GM11168 (cell line): ENCODE data around the gene ROR1.

Experiments
- in situ Hi-C: fragments of 300-500 bp; cut with MboI; formaldehyde crosslinking; loops from one replicate; pipeline ENCODE4 v1.12.0; 2022; ENCODE audit warnings: low sequenced_read_pairs; ENCODE audit not compliant: unreplicated experiment

The ROR1 gene

DNA sequence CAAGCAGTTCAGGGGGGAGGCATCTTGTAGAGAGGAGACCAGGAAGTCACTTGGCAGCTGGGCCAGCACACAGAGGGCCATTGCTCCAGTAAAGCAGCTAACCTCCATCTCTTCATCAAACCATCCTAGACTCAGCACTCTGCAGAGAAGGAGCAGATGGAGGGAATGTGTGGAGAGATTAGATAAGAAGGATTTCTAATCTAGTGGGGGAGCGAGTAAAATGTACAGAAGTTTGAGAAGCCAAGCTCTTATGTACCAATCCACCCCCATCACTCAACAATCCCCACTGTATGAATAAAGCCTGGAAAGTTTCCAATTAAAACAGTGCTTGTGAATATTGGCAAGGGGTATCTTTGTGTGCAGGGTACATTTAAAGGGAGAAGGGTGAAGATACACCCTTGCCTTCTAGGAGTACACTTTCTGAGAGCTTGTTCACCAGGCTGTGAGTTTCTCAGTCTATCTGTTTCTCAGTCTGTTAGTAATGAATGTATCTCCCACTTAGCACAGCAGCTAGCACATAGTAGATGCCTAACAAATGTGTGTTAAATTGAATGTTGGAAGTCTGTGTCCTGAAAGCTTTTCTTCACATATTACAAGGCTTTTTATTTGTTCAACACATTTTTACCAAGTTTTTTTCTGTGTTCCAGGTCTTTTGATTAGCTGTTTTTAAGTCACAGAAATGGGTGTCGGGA, 286.9 kb downstream of the ROR1 start:
- in situ Hi-C loops = no loop called here

DNA sequence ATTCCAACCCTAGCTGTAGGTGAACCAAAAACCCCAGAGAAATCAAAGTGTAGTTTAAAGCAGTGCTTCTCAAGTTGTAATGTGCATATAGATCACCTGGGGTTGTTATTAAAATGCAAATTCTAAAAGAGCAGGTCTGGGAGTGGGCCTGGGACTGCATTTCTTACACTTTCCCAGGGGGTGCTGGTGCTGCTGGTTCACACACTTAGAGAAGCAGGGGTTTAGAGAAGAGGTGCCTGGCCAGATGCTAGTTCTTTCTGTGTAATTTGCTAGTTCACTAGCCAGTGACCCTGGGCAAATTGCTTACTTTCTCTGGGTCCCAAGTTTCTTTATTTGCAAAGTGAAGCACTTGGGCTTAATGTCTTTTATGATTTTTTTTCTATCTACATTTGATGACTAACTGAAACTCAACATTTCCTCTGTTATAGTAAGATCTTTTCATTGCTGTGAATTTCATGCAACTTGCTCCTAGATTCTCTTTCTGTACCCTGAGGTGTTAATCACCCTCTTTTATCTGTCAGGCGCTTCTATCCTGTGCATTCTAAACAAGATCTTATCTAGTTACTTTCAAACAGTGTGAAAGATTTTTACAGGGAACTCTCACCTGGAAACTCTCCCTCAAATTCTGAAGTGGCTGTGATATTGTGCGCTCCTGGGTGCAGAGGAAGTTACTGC, 287.8 kb downstream of the ROR1 start:
- in situ Hi-C loops = no loop called here

DNA sequence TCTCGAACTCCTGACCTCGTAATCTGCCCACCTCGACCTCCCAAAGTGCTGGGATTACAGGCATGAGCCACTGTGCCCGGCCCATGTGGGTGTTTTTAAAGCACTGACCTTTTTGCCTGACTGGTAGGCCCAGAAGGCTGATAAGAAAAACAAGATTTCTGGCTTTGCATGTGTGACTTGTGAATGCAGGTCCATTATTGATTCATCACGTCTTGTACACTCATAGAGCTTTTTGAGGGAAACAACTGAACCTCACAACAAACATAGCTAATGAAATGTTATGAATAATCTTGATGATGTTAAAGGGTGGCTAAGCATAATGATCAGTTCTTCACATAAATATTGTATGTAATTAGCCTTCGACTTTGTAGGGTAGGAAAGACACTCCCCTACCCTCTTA, 288.7 kb downstream of the ROR1 start:
- in situ Hi-C loops = no loop called here

DNA sequence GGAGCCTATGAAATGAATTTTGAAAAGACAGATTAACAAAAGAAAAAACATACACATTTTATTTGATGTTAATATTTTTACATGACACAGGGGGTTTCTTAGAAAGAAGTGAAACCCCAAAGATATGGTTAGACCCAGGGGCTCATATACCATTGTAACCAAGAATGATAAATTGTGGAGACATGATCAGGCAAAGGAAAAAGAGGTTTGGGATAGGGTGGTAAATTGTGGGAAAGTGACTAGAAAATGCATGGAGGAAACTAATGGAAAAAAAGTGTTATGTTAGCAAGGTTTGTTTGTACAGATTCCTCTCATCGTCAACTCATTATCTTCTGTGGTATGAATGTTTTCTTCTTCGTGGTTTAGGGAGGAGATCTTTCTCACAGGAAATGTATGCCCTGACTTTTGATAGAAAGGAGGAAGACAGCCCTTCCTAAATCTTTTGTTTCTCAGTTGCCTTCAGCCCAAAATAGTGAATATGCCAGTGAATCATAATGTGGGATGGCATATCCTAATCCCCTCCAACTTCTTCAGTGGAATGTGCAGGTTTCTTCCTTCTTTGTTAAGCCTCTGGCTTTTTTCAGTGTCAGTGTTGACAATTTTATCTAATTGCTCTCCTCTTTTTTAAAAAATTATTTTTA, 289.2 kb downstream of the ROR1 start:
- in situ Hi-C loops = no loop called here

DNA sequence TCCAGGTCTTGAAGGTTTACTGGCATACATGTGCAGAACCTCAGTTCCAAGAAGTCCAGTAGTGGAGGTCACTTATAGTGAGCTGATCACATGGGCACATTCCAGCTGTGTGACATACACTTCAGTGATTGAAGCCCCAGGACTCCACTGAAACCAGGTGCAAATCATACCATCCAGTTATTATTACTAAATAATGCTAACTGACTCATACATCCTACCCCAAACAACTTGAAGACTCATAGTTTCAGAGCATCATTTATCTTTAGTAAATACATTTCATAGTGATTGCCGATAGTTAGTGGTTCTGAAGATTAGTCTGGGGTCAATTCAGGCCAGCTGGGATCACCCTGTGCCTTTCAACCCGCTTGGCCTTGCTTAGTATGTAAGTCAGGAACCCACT, 291.8 kb downstream of the ROR1 start:
- in situ Hi-C loops = no loop called here

DNA sequence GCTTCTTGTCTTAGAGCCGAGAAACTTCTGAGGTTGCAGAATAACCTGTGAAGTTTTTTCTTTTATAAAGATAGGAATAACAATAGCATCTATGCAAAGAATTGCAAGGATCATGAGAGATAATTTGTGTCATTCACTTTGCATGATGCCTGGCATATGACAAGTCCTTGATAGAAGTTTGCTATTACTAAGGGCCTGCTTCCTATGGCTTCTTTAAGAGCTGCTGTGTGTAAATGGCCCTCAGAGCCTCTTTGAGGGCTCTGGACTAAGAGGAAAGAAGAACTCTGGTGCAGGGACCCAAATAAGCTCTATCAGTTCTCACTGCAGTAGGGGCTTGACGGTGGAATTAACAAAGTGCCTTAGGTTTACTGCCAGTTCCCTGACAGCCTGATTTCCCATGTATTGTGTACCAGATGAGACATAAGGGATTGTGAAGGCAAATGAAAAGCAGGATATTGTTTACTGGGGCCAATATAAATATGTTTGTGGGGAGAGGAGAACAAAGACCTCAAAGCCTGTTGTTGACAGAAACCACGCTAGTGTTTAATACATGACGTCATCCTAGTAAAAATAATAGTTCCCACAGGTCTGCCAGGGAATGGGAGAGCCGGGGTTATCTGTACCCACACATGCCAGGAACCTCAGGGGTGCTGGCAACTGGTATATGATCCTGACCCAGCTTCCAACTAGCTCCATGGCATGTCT, 298.4 kb downstream of the ROR1 start:
- in situ Hi-C loops = no loop called here

DNA sequence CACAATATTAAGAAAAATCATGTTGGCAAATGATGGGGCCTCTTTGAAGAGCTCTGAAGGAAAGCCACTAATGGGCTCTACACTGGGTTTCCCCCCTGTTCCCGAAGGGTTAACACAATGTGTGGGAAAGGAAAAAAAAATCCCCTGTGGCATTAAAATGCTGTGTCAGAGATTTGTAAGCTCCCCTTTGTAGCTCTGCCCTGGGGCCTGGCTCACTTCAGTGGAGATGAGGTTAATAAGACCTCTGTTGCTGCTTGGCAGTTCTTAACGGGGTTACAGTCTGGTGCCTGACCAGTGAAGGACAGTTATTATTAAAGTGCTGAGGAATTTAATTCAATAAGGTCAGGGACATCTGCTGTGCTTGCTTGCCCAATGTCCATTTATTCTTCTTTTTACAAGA, 299.9 kb downstream of the ROR1 start:
- in situ Hi-C loops = no loop called here

DNA sequence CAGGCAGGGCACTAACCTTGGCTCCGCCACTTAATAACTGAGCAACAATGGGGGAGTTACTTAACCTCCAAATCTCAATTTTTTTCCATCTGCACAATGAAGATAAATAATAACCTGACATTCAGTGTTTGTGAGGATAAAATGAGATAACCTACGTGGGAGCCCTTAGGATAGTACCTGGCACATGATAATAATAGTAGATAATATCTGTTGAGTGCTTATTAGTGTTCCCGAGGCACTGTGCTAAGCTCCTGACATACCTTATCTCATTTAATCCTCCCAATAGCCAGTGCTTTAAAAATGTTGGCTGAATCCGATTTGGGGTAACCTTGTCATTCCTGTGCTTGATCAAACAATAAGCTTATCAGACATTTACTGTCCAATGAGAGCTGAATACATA, 300.9 kb downstream of the ROR1 start:
- in situ Hi-C loops = no loop called here

DNA sequence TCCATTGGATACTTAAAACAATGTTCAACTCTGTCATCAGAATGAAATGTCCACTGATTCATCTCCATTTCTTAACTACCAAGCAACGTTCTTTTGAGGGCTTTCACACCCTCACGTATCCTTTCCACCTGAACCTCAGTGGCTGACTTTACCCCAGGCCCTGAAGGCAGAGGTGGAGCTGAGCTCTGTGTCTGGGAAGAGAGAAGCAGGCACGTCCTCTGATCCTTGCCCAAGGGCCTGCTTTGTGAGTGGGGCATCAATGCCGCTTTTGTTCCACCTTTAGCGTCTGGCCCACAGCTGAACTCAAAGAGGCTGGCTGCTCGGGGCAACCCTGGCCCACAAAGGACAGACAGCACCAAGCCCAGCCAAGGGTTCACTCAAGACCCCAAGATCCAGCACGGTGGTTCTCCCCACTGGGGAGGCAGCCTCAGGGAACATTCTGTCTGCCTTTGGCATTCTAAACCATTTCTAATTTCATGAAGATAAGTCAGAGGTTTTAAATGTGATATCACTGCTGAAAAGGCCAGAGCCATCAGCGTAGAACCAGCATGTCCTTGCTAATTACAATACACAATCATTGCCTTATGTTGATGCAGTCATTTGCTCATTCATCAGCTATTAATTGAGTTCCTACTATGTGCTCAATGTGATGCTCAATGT, 303.6 kb downstream of the ROR1 start:
- in situ Hi-C loops = no loop called here

DNA sequence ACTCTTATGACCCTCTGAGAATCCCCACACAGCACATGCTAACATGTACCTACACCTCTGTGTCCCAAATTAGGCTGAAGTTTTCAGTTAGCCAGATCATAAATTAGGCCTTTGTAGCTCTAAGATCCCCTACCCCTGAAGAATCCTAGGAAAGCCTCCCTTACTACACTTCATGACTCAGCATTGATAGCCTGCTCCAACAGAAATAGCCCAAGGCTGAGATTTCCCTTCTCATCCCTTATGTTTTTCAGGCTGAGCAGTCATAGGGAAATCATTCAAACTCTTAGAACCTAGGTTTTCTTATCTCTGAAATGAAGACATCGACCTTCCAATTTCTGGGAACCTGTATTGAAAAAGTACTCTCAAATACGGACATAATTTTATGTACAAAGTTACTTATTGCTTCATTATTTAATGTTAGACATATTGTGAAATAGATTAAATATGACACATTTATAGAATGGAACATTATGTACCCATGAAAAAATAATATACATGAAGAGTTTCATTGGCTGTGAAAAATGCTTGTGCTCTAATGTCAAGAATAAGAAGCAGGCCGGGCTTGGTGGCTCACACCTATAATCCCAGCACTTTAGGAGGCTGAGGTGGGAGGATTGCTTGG, 307.2 kb downstream of the ROR1 start:
- in situ Hi-C loops = no loop called here

DNA sequence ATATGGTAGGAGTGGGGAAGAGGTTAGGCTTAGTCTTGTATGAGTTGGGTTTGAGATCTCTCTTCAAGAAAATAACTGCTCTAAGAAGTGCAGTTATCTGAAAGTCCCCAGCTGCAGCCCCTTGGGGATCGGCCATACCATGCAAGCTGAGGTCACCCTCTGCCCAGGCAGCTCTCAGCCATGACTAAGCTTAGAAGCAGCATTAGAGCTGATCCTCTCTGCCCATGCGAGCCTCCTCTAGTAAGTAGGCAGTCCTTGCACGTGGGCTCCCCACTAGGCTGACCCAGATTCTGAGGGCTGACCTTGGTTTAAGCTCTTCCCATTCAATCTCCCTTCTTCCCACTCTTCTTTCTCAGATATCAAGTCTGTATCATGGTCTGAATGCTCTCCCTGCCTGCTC, 308.6 kb downstream of the ROR1 start:
- in situ Hi-C loops = no loop called here

DNA sequence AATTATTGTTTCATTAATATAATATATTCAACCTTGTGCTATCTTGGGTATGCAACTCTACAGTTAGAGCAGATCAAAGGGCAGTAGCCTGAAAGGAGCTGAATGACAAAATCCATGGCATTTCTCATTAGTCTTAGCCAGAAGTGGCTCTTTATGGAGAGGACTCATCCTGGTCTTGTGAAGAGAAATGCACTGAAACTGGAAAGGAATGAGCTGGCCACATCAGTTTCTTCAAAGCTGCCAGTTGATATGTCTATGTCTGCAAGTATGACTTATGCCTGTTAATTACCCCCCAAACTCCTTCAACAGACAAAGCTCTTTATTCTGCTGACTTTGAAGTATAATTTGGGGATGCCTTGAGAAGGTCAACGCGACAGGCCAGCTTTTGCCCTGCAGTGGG, 310.6 kb downstream of the ROR1 start:
- in situ Hi-C loops = no loop called here

DNA sequence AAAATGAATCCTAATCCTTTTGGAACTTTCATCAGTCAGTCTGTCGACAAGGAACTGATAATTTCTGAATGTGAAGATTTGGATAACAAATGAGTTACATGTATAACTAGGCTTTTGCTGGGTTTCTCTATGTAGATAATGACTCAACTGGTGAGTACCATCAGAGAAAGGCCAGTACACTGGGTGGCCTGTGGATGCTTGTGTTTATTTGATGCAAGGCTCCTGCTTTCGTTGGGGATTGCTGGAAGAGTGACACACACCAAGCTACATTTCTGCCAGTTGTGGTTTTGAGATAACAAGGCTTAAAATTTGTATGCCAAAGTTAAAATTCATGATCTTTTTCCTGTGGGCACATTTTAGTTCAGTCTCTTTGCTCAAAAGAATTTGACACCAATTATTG, 314.0 kb downstream of the ROR1 start:
- in situ Hi-C loops = no loop called here

DNA sequence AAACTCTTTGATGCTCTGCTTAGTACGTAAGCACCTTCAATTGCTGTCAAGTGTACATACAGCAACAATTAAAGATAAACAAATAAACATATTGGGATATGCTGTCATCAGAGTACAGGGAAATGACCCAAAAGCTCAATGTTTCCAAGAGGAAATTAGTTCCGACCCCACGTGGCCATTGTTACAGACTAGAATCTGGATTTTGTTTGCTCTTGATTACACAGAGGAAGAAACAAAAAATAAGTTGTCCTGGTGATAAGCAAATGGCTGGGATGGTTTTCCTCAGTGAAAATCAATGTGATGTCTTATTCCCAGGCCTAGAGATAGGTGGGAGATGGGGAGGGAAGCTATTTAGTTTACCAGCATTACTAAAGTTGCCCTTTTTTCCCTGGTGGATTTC, 316.6 kb downstream of the ROR1 start:
- in situ Hi-C loops = no loop called here

DNA sequence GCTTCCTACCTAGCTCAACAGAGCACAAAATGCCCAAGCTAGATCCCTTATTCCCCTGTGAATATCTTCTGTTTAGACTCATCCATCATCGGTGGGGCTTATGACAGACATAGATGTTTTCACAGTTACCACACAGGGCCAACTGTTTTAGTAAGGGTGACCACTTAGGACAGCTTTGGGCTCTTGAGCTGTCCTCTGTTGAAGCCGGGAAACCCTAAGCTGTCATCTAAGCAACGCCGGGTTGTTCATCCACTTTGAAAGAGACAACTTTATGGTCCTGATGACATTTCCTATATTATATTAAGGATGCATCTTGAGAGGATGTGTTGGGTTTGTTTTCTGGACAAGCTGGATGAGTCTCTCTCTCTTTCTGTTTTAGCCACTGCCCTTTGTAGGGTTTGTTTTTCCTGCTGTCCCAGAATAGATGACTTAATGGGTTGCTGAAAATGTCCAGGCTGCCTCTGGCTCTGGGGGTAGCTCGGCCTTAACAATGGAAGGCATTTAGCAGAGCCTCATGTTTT, 319.1 kb downstream of the ROR1 start:
- in situ Hi-C loops = no loop called here

DNA sequence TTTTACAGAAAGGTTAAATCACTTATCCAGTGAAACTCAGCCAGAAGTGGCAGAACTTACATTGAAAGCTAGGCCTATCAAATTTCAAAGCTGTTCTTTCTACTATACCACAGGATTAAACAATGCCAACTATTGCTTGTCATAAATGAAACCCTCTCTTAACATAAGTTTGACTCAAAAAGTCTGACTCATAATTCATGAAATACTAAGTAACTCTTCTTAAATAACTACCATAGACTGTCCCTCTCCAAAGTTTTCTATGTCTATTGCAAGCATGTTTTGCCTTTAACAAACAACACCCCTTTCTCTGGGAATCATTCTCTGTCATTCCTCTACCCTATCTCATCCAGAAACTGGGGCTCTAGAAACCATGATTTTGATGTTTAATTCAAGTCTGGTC, 320.1 kb downstream of the ROR1 start:
- in situ Hi-C loops = no loop called here

DNA sequence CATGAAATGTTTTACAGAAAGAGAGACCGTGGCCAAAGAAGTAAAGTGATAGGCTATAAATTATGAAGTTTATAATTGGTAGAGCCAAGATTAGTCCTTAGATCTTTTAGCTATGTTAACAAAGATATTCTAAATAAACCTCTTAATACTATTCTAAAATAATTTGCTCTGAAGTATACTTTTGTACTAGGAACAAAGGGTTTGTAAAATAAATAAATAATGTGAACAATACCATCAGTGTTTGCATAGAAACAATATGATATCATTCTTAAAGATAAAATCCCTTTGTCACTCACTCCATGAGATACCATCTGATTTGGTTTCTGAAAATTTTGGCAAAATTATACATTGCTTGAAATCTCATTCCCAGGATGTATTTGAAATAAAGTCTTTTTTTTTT, 322.0 kb downstream of the ROR1 start:
- in situ Hi-C loops = no loop called here

DNA sequence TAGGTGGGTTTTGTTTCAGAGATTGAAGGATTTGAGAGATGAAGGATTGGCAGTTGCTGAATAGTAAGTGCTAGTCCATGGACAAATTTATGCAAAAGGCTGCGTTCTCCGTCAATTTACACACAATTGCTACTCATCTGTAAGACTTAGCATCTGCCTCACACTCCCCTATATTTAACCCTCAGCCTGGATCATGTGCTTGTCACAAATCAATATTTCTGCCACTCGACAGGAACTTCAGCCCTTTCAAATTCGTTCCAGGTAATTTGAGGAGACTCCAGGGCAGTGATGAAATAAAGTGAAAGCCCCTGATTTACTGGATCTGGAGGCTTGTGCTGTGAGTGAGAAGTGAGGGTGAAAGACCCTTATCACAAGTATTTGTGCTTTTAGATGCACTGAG, 324.0 kb downstream of the ROR1 start:
- in situ Hi-C loops = no loop called here

DNA sequence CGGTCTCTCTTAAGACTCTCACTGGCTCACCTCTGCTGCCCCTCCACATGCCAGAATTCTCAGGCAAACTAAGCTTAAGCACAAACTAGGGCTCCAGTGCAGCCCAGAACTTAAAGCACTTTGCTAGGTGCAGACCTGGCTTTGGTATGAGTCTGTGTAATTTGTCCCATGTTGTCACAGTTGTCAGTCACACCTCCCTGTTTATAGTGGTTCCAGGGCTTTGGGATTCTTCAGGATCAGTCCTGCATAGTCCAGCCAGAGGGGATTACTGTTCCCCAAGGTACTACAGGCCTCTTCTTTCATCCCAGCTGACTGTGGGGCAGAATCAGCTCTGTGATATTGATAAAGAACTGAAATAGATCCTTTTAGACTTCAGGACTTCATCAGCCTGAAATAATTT, 324.6 kb downstream of the ROR1 start:
- in situ Hi-C loops = no loop called here
